ENCODE measurements around the gene SYNE3.

The SYNE3 gene

DNA sequence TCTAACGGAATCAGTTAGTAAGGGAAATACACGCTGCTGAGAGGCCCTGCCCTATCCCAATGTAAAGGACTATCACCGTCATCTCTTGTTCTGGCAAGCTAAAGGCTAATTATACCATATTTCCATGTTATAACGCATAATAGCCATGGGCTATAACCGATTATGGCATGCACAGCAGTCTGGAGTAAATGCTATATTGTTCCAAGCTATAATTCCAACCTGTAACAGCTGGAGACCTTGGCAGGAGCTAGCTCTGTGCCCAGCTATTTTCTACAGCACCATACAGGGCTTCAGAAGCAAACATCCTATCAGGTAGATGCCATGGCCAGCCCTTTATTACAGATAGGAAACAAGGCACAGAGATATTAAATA lies 26.3 kb downstream of the SYNE3 start:
- DNase-seq (ENCODE audit: low read depth), result no peak
- TF ChIP-seq CTCF (IDR thresholded peaks at IDR 0.05; ENCODE audit: insufficient read depth, low read depth, low read length, missing control alignments), result no peak
- H3K4me3 ChIP-seq (ENCODE audit: low read depth, low read length), result no peak overlapping the region

- DNase-seq (ENCODE audit: low read depth), result no peak
- TF ChIP-seq CTCF (IDR thresholded peaks at IDR 0.05; ENCODE audit: insufficient read depth, low read depth, low read length, missing control alignments), result no peak
- H3K4me3 ChIP-seq (ENCODE audit: low read depth, low read length), result no peak overlapping the region
Measured at GRCh38 chr14:95489214-95490137, 27.0 kb downstream of the SYNE3 start.

- no peak for TF ChIP-seq CTCF (IDR thresholded peaks at IDR 0.05; ENCODE audit: insufficient read depth, low read depth, low read length, missing control alignments)
- no peak overlapping the region for H3K4me3 ChIP-seq (ENCODE audit: low read depth, low read length)
- DNase-seq (ENCODE audit: low read depth), result no peak
Measured at GRCh38 chr14:95488376-95489213, 27.9 kb downstream of the SYNE3 start.

DNA sequence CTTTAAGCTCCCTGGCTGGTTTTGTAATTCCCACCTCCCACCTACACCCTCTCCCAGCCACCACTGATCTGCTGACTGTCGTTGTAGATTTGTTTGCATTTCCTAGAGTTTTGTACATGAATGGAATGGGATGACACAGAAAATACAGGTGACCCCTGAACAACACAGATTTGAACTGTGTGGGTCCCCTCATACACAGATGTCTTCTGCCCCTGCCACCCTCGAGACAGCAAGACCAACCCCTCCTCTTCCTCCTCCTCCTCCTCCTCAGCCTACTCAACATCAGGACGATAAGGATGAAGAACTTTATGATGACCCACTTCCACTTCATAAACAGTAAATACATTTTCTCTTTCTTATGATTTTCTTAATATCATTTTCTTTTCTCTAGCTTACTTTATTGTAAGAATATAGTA lies 28.8 kb downstream of the SYNE3 start:
- H3K4me3 ChIP-seq (ENCODE audit: low read depth, low read length), result no peak overlapping the region
- no peak for TF ChIP-seq CTCF (IDR thresholded peaks at IDR 0.05; ENCODE audit: insufficient read depth, low read depth, low read length, missing control alignments)
- no peak for DNase-seq (ENCODE audit: low read depth)

- TF ChIP-seq CTCF (IDR thresholded peaks at IDR 0.05; ENCODE audit: insufficient read depth, low read depth, low read length, missing control alignments), result no peak
- peak; percentile 29 for DNase-seq (ENCODE audit: low read depth)
- H3K4me3 ChIP-seq (ENCODE audit: low read depth, low read length), result no peak overlapping the region
Measured at GRCh38 chr14:95486875-95487668, 29.4 kb downstream of the SYNE3 start.

DNA sequence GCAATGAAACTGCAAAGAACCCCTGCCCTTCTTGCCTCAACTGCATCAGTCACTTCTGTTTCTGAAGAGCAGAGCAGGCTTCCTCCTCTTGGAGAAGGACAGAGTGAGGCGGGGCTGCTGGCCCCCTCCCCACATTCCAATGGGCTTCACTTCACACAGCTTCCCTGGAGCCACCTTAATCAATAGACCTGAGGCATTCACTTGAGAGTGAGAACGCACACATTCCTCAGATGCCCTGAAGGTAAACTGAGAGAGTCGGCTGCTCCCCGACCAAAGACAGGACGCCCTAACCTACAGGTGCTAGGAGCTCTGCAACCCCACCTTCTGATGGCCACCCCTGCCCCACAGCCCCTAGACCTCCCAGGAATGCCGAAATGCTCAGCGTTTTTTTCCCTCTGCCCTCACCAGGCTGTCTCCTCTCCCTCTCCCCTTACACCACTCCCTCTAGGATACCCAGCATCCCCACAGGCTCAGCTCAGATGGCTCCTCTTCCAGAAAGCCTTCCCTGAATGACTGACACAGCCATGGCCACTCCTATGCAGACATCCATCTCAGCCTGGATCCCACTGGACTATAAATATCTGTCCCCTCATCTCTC lies 31.1 kb downstream of the SYNE3 start:
- no peak overlapping the region for H3K4me3 ChIP-seq (ENCODE audit: low read depth, low read length)
- no peak for DNase-seq (ENCODE audit: low read depth)
- TF ChIP-seq CTCF (IDR thresholded peaks at IDR 0.05; ENCODE audit: insufficient read depth, low read depth, low read length, missing control alignments), result no peak
